ENCODE data around the gene FUOM.
A peak's percentile ranks its signal among the peaks of the same experiment; 100 is the strongest.

Gene FUOM

DNA sequence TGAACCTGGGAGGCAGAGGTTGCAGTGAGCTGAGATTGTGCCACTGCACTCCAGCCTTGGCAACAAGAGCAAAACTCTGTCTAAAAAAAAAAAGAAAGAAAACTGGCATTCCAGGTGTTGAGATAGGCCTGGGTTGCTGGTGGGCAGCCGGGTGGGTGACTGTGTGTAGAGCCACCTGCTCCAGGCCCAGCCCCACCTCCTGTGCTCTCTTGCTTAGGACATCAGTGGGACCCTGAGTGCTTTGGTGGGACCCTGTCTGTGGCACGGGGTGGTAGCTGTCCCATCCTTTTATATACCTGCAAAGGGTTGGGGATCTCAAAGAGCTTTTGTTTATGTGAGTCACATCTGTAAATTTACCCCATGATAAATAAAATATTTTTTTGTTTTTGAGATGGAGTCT lies 27.4 kb upstream of the FUOM start:
- Histone ChIP-seq H3K27ac (replicated peaks; ENCODE audit: low read length) (no peak overlapping the region), H4K8ac (ENCODE audit: low read depth, low read length) (no peak overlapping the region), H3K4me3 (ENCODE audit: low read length in 2 of 2) (no peak overlapping the region), H3K27me3 (ENCODE audit: control insufficient read depth in 3 of 3, insufficient read depth in 3 of 3, low read depth in 1 of 3, low read length in 3 of 3) (no peaks in the 10 kb centered on the region), H4K91ac (ENCODE audit: low read depth, low read length, poor library complexity) (no peak overlapping the region), H3K36me3 (replicated peaks in 1 of 2; ENCODE audit: control insufficient read depth in 2 of 2, insufficient read depth in 2 of 2, low read length in 2 of 2) (no peaks in the 10 kb centered on the region), H3K4me2 (ENCODE audit: insufficient read depth, low read length, poor library complexity, severe bottlenecking) (no peak overlapping the region), H2BK15ac (ENCODE audit: low read length) (no peak overlapping the region), H3K9ac (ENCODE audit: low read depth, low read length, poor library complexity) (no peak overlapping the region), H3K9me3 (replicated peaks in 1 of 2; ENCODE audit: control insufficient read depth in 2 of 2, insufficient read depth in 1 of 2, low read depth in 1 of 2, low read length in 2 of 2) (no peaks in the 10 kb centered on the region), H2AK5ac (ENCODE audit: low read depth, low read length) (no peak overlapping the region), H2BK12ac (ENCODE audit: low read length) (no peak overlapping the region), H2AFZ (ENCODE audit: low read length) (no peak overlapping the region), H3K18ac (ENCODE audit: low read length) (no peak overlapping the region), H2BK5ac (ENCODE audit: low read length) (no peak overlapping the region), H3K23ac (ENCODE audit: low read depth, low read length, poor library complexity) (no peak overlapping the region), H2BK120ac (ENCODE audit: low read depth, low read length) (no peak overlapping the region), H3K14ac (ENCODE audit: low read length) (no peak overlapping the region), H3K4me1 (ENCODE audit: control insufficient read depth in 2 of 2, insufficient read depth in 1 of 2, low read depth in 1 of 2, low read length in 2 of 2) (no peaks in the 10 kb centered on the region), H3K79me1 (ENCODE audit: low read depth, low read length) (peaks cover 3% of the 10 kb centered on the region), H3K4ac (ENCODE audit: low read length) (no peak overlapping the region)
- WGBS, 2 donors (ENCODE audit: extremely low coverage in 2 of 2, insufficient read length in 2 of 2, insufficient replicate concordance in 1 of 2), result no CpG with 5 or more reads among the region's 2 CpGs
- DNase-seq (ENCODE audit: low spot score), result no peak

DNA sequence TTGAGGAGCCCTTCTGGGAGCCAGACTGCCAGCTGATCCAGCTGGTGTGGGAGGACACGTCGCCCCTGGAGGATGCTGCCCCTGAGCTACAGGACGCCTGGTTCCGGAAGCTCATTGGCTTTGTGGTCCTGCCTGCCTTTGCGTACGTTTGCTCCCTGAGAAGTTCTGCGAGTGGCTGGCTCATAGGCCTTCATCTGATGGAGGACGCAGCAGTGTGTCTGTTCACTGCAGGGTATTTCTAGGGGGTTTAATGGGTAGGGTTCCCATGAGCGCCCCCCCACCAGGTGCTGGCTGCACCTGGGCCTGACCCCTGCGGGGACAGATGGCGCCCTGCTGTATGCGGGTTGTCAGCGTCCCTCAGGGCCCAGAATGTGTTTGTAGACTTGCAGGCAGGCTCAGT lies 26.3 kb upstream of the FUOM start:
- H3K9ac ChIP-seq (ENCODE audit: low read depth, low read length, poor library complexity), result no peak overlapping the region
- H2AFZ ChIP-seq (ENCODE audit: low read length), result no peak overlapping the region
- H3K4me1 ChIP-seq (ENCODE audit: control insufficient read depth in 2 of 2, insufficient read depth in 1 of 2, low read depth in 1 of 2, low read length in 2 of 2), result peaks cover 0 to 3% of the 10 kb centered on the region in 2 donors
- H3K36me3 ChIP-seq (replicated peaks in 1 of 2; ENCODE audit: control insufficient read depth in 2 of 2, insufficient read depth in 2 of 2, low read length in 2 of 2), result no peaks in the 10 kb centered on the region
- no peak overlapping the region for H4K91ac ChIP-seq (ENCODE audit: low read depth, low read length, poor library complexity)
- peaks cover 7% of the 10 kb centered on the region for H3K79me1 ChIP-seq (ENCODE audit: low read depth, low read length)
- no peak overlapping the region for H3K14ac ChIP-seq (ENCODE audit: low read length)
- H3K4me3 ChIP-seq (ENCODE audit: low read length in 2 of 2), result no peak overlapping the region
- DNase-seq (ENCODE audit: low spot score), result no peak
- H2BK5ac ChIP-seq (ENCODE audit: low read length), result no peak overlapping the region
- H3K27ac ChIP-seq (replicated peaks; ENCODE audit: low read length), result no peak overlapping the region
- no peak overlapping the region for H2BK12ac ChIP-seq (ENCODE audit: low read length)
- no peak overlapping the region for H2BK120ac ChIP-seq (ENCODE audit: low read depth, low read length)
- no peak overlapping the region for H3K4me2 ChIP-seq (ENCODE audit: insufficient read depth, low read length, poor library complexity, severe bottlenecking)
- no peaks in the 10 kb centered on the region for H3K27me3 ChIP-seq (ENCODE audit: control insufficient read depth in 3 of 3, insufficient read depth in 3 of 3, low read depth in 1 of 3, low read length in 3 of 3)
- H2BK15ac ChIP-seq (ENCODE audit: low read length), result no peak overlapping the region
- no peak overlapping the region for H3K23ac ChIP-seq (ENCODE audit: low read depth, low read length, poor library complexity)
- no peak overlapping the region for H2AK5ac ChIP-seq (ENCODE audit: low read depth, low read length)
- no CpG with 5 or more reads among the region's 13 CpGs for WGBS, 2 donors (ENCODE audit: extremely low coverage in 2 of 2, insufficient read length in 2 of 2, insufficient replicate concordance in 1 of 2)
- no peak overlapping the region for H3K4ac ChIP-seq (ENCODE audit: low read length)
- no peak overlapping the region for H4K8ac ChIP-seq (ENCODE audit: low read depth, low read length)
- no peak overlapping the region for H3K18ac ChIP-seq (ENCODE audit: low read length)
- no peaks in the 10 kb centered on the region for H3K9me3 ChIP-seq (replicated peaks in 1 of 2; ENCODE audit: control insufficient read depth in 2 of 2, insufficient read depth in 1 of 2, low read depth in 1 of 2, low read length in 2 of 2)

GRCh38 chr10:133383551-133383950 lies 25.7 kb upstream of the FUOM start:
- Histone ChIP-seq H3K4me3 (ENCODE audit: low read length in 2 of 2) (no peak overlapping the region), H2BK120ac (ENCODE audit: low read depth, low read length) (no peak overlapping the region), H3K14ac (ENCODE audit: low read length) (no peak overlapping the region), H3K4me1 (ENCODE audit: control insufficient read depth in 2 of 2, insufficient read depth in 1 of 2, low read depth in 1 of 2, low read length in 2 of 2) (peaks cover 0 to 3% of the 10 kb centered on the region in 2 donors), H3K4me2 (ENCODE audit: insufficient read depth, low read length, poor library complexity, severe bottlenecking) (no peak overlapping the region), H2BK12ac (ENCODE audit: low read length) (no peak overlapping the region), H3K27me3 (ENCODE audit: control insufficient read depth in 3 of 3, insufficient read depth in 3 of 3, low read depth in 1 of 3, low read length in 3 of 3) (no peaks in the 10 kb centered on the region), H3K23ac (ENCODE audit: low read depth, low read length, poor library complexity) (no peak overlapping the region), H2BK15ac (ENCODE audit: low read length) (no peak overlapping the region), H3K27ac (replicated peaks; ENCODE audit: low read length) (no peak overlapping the region), H3K18ac (ENCODE audit: low read length) (no peak overlapping the region), H2AFZ (ENCODE audit: low read length) (no peak overlapping the region), H4K91ac (ENCODE audit: low read depth, low read length, poor library complexity) (no peak overlapping the region), H4K8ac (ENCODE audit: low read depth, low read length) (no peak overlapping the region), H3K9ac (ENCODE audit: low read depth, low read length, poor library complexity) (no peak overlapping the region), H2BK5ac (ENCODE audit: low read length) (no peak overlapping the region), H3K36me3 (replicated peaks in 1 of 2; ENCODE audit: control insufficient read depth in 2 of 2, insufficient read depth in 2 of 2, low read length in 2 of 2) (no peaks in the 10 kb centered on the region), H3K9me3 (replicated peaks in 1 of 2; ENCODE audit: control insufficient read depth in 2 of 2, insufficient read depth in 1 of 2, low read depth in 1 of 2, low read length in 2 of 2) (no peaks in the 10 kb centered on the region), H2AK5ac (ENCODE audit: low read depth, low read length) (no peak overlapping the region), H3K79me1 (ENCODE audit: low read depth, low read length) (peaks cover 7% of the 10 kb centered on the region), H3K4ac (ENCODE audit: low read length) (no peak overlapping the region)
- WGBS, 2 donors (ENCODE audit: extremely low coverage in 2 of 2, insufficient read length in 2 of 2, insufficient replicate concordance in 1 of 2), result no CpG with 5 or more reads among the region's 4 CpGs
- no peak for DNase-seq (ENCODE audit: low spot score)

- Histone ChIP-seq H3K36me3 (replicated peaks in 1 of 2; ENCODE audit: control insufficient read depth in 2 of 2, insufficient read depth in 2 of 2, low read length in 2 of 2) (no peaks in the 10 kb centered on the region), H3K27ac (replicated peaks; ENCODE audit: low read length) (no peak overlapping the region), H3K79me1 (ENCODE audit: low read depth, low read length) (peaks cover 7% of the 10 kb centered on the region), H2BK5ac (ENCODE audit: low read length) (no peak overlapping the region), H4K8ac (ENCODE audit: low read depth, low read length) (no peak overlapping the region), H2BK15ac (ENCODE audit: low read length) (no peak overlapping the region), H3K4me2 (ENCODE audit: insufficient read depth, low read length, poor library complexity, severe bottlenecking) (no peak overlapping the region), H4K91ac (ENCODE audit: low read depth, low read length, poor library complexity) (no peak overlapping the region), H3K9ac (ENCODE audit: low read depth, low read length, poor library complexity) (no peak overlapping the region), H2AFZ (ENCODE audit: low read length) (no peak overlapping the region), H2AK5ac (ENCODE audit: low read depth, low read length) (peak overlapping the region; percentile 75), H3K4me1 (ENCODE audit: control insufficient read depth in 2 of 2, insufficient read depth in 1 of 2, low read depth in 1 of 2, low read length in 2 of 2) (peaks cover 6 to 7% of the 10 kb centered on the region in 2 donors), H3K27me3 (ENCODE audit: control insufficient read depth in 3 of 3, insufficient read depth in 3 of 3, low read depth in 1 of 3, low read length in 3 of 3) (peaks cover 0 to 15% (median 8%) of the 10 kb centered on the region in 3 experiments), H3K4ac (ENCODE audit: low read length) (no peak overlapping the region), H3K18ac (ENCODE audit: low read length) (no peak overlapping the region), H3K4me3 (ENCODE audit: low read length in 2 of 2) (no peak overlapping the region), H2BK12ac (ENCODE audit: low read length) (peak overlapping the region; percentile 16), H3K14ac (ENCODE audit: low read length) (no peak overlapping the region), H3K9me3 (replicated peaks in 1 of 2; ENCODE audit: control insufficient read depth in 2 of 2, insufficient read depth in 1 of 2, low read depth in 1 of 2, low read length in 2 of 2) (no peaks in the 10 kb centered on the region), H2BK120ac (ENCODE audit: low read depth, low read length) (no peak overlapping the region), H3K23ac (ENCODE audit: low read depth, low read length, poor library complexity) (no peak overlapping the region)
- no CpG with 5 or more reads among the region's 8 CpGs for WGBS, 2 donors (ENCODE audit: extremely low coverage in 2 of 2, insufficient read length in 2 of 2, insufficient replicate concordance in 1 of 2)
- DNase-seq (ENCODE audit: low spot score), result no peak
These were observed 23.2 kb upstream of the FUOM start for GRCh38 chr10:133381036-133381435.

All from neuronal stem cell (in vitro differentiated cells).